Activated T-cell treated with anti-CD3 and anti-CD28 coated beads, Interleukin-2, amount 50 U/mL, for 1 hour (primary cell): ENCODE measurements around the gene CA12.

Experiments
- DNase-seq: peaks from one replicate; pipeline ENCODE4 v3.0.0-alpha.2; 2020

CA12 gene

GRCh38 chr15:63299943-63300575 lies 81.6 kb downstream of the CA12 start:
- no peak for DNase-seq

DNA sequence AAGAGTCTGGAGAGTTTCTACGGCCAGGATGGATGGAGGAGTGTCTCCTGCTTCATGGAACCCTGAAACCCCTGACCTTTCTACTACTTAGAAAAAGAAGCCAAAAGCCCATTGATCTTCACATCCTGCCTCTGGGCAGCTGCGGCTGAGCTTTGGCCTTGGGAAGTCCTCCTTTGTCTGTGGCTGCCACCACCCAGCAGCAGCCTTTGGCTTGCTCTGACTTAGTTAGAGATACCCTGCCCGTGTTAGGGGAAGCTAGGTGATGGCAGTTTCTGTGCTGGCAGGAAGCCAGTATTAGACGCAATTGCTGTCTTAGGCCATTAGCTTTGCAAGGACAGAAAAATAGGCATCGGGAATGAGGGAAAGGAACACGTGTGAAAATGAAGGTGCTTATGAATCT lies 85.5 kb downstream of the CA12 start:
- no peak for DNase-seq

- no peak for DNase-seq
Measured at GRCh38 chr15:63295341-63295740, 86.3 kb downstream of the CA12 start.

DNA sequence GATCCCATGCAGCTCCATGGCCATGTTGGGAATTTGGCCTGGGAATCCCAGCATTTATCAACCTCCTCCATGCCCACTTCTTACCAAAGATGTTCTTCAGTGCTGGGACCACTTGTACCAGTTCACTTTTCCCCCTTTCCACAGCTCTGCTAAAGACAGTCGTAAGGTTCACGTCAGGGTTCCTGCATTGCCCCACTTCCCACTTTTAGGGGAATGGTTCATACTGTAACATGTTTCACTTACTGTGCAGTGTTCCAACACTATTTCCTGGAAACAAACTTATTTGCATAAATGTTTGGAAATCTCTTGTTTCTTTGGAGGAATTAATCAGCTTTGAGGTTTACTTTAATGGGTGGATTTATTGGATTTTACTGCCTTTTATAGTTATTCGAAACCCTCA lies 87.3 kb downstream of the CA12 start:
- no peak for DNase-seq

- DNase-seq: no peak
Measured at GRCh38 chr15:63292771-63293170, 88.9 kb downstream of the CA12 start.

DNA sequence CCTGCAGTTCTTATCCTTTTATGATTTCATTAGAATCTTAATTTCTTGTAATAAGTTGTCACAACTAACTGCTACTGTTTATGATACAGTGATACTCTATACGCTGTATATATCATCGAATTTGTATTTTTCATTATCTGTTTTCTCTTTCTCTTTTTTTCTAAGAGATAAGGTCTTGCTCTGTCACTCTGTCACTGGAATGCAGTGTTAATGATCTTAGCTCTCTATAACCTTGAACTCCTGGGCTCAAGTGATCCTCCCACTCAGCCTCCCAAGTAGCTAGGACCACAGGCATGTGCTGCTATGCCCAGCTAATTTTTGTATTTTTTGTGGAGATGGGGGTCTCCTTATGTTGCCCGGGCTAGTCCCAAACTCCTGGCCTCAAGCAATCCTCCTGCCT lies 89.4 kb downstream of the CA12 start:
- no peak for DNase-seq

GRCh38 chr15:63291507-63291906 lies 90.1 kb downstream of the CA12 start:
- DNase-seq: no peak

DNA sequence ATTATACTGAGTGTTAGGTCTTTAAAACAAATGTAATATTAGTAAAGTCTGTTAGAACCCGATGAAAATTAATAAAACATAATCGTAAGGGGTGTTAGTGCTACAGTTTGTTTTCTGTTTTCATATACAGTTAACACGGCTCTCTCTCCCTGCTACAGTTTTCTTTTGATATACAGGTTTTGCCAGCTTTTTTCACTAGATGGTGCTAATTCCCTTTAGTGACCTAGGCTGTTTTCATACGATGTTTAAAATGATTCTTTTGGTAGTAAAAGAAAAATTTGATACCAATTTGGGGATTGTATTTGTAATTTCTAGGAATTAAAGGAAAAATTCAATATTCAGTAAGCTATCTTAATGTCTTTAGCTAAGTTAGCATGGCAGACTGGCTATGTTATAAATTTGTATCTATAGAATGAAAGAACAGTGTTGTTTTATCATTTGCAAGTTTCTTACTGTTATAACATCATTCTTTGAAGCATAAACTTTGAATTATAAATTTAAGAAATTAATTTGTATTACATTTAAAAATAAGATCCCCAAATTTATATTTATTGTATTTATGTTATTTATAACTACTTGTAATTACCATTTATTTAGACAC lies 92.8 kb downstream of the CA12 start:
- DNase-seq: no peak

DNA sequence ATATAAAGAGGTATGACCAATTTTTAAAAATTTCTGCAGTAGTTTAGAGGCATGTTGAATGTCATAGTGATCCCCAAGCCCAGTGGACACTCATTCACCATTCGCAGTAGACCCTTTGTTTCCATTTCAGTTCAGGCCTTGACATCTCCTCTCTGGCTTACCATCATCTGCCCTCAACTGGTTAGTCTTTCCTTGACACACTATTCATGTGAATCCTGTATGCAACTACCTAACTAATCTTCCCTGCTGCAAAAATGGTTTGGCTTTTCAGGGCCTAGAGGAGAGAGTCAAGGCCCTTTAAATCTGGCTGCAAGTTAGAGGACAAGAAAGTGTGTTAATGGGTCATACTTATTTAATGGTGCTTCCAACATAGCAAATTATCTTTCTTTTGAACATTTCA lies 93.3 kb downstream of the CA12 start:
- DNase-seq: no peak

DNA sequence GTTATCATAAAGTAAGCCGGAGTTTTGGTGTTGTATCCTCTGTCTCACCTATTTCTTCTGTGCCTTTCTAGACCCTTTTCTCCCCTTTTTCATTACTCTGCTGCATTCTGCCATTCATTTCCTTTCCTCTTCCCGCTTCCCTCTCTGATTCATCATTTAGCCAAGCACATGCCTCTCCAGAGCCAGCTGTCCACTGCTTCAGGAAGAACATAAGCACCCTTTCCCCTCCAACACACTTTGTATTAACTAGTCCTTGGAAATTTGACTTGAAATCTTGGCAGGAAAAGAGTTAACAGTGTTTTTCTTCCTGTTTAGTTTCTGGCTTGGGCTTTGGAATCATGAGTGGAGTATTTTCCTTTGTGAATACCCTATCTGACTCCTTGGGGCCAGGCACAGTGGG lies 94.5 kb downstream of the CA12 start:
- DNase-seq: no peak

DNA sequence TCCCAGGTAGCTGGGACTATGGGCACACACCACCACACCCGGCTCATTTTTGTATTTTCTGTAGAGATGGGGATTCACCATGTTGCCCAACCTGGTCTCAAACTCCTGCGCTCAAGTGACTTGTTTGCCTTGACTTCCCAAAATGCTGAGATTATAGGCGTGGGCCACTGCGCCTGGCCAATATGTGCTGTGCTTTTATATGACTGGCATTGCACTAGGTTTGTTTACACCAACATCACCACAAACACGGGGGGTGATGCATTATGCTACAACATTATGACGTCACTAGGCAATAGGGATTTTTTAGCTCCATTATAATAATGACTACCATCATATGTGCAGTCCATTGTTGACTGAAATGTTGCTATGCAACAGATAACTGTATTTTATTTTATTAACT lies 97.3 kb downstream of the CA12 start:
- DNase-seq: no peak

GRCh38 chr15:63283126-63283525 lies 98.5 kb downstream of the CA12 start:
- DNase-seq: no peak

DNA sequence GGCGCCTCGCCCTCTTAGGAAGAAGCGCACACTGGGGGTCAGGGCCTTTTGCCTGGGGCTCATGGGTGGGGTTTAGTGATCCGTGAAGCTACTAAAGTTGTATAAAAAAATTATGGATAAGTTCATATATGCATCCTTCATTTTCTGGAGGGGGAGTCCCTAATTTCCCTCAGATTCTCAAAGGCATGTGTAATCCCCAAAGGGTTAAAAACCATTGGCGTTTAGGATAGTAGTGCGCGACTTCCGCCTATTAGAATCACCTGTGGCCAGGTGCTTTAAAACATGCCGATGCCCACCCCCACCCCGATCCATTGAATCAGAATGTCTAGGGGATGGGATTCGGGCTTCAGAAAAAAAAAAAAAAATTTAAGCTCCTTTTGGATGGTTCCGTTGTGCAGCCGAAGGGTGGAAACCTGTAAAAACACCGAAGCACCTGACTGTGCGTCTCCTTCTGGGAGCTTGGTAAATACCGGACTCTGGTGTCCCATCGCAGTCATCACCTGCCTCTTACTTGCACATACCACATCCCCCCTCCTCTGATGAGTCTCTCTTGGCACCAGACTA lies 103.7 kb downstream of the CA12 start:
- no peak for DNase-seq

DNA sequence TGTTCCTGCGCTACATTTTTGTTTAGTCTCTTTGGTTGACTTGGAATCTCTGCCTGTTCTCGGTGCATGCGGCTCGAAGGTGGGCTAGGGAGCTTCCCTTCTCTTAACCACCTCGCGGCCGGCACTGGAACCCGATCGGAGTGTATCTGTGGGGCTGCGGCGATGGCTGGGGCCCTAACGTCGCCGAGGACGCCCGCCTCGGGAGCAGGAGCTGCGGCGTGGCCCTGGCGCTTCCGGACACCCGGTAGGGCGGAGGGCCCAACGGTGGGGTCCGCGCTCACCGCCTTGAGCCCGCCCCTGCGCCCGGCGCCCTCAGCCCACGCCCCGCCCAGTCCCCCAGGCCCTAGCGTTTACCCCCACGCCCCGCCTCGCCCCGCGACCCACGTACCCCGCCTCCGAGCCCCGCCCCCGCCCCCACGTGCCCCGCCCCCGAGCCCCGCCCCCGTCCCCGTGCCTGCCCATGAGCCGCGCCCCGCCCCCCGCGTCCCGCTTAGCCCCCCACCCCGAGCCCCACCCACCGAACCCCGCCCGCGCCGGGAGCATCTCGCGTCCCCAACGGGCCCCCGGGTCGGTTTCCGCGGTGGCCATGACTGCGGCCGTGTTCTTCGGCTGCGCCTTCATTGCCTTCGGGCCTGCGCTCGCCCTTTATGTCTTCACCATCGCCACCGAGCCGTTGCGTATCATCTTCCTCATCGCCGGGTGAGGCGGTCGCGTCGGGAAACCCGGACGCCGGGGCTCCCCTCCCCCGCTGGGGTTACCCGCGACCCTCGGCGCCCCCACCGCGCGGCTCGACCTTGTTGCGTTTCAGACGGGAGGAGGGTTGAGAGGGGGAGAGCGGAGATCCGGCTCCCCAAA lies 104.4 kb downstream of the CA12 start, which contains the start of gene APH1B:
Gene APH1B, plus strand, starts transcription at position 568 of the 855 bp plus-strand sequence. Its CDS starts 19 bp downstream, at position 587.
- DNase-seq: peak; percentile 84

- DNase-seq: no peak
Measured at GRCh38 chr15:63276342-63277037, 105.2 kb downstream of the CA12 start.

DNA sequence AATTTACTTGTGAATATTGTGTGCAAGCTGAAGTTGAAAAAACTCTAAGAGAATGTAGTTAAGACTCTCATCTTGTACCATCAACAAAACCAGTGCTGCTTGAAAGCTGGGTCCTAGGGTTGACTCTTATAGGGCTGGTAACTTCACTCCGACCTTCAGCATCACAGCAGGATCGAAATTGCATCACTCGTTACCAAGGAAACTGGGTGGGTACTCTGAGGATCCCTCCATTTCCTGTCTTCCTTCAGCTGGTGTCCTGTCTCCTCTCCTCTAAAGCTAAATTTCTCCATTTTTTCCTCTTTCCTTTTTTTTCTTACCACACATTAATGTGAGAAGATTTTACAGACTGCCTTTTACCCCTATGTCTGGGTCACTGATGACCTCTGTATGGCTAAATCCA lies 107.2 kb downstream of the CA12 start:
- DNase-seq: no peak
